Sigmoid colon (tissue), 7 donors: ENCODE data around the gene PIP4K2A. TPM values are rescaled to one million over a fixed set of nuclear protein-coding genes. Genes with fewer than 3 reads are reported as not detected.

Experiments used
- DNase-seq: peaks from one replicate; pipeline ENCODE4 v3.0.0-alpha.2; 2019
- H3K27ac ChIP-seq, 4 donors: fragments of 200-600 bp; sonication (generic); one replicate each; pipeline ENCODE4 v1.5.1; 2016 to 2019; ENCODE audit warnings: mild to moderate bottlenecking in 1 of 4
- H3K27me3 ChIP-seq, 3 donors: fragments of 200-600 bp; sonication (generic); one replicate each; pipeline ENCODE4 v1.5.1; 2019; ENCODE audit warnings: mild to moderate bottlenecking in 1 of 3
- H3K36me3 ChIP-seq, 4 donors: fragments of 200-600 bp; sonication (generic); one replicate each; pipeline ENCODE4 v1.5.1; 2016 to 2019
- H3K4me1 ChIP-seq, 4 donors: fragments of 200-600 bp; sonication (generic); one replicate each; pipeline ENCODE4 v1.5.1; 2017 to 2019
- H3K4me3 ChIP-seq, 4 donors: fragments of 200-600 bp; sonication (generic); one replicate each; pipeline ENCODE4 v1.5.1; 2017 to 2019; ENCODE audit warnings: mild to moderate bottlenecking in 2 of 4, moderate library complexity in 1 of 4
- H3K9me3 ChIP-seq, 4 donors: fragments of 200-600 bp in 3 of 4; sonication (generic) in 3 of 4; one replicate each; pipeline versions ENCODE4 v1.5.1 to v1.6.1; 2013 to 2019
- CTCF ChIP-seq, 4 experiments: fragments of 450-650 bp in 3 of 4; fragments of 200-600 bp in 1 of 4; IDR thresholded peaks; one replicate each; pipeline ENCODE4 v1.5.1; 2016 to 2019; ENCODE audit warnings: antibody characterized with exemption in 4 of 4, mild to moderate bottlenecking in 3 of 4, moderate library complexity in 2 of 4
- EP300 ChIP-seq, 4 donors: sonication (generic); formaldehyde crosslinking; IDR thresholded peaks; one replicate each; pipeline ENCODE4 v1.6.1; 2017; ENCODE audit warnings: antibody characterized with exemption in 4 of 4
- POLR2A ChIP-seq, 2 donors: fragments of 450-650 bp; IDR thresholded peaks; one replicate each; pipeline ENCODE4 v1.6.1; 2016; ENCODE audit warnings: antibody characterized with exemption in 2 of 2, mild to moderate bottlenecking in 2 of 2, moderate library complexity in 2 of 2
- POLR2AphosphoS5 ChIP-seq, 4 donors: sonication (generic); formaldehyde crosslinking; IDR thresholded peaks; one replicate each; pipeline ENCODE4 v1.6.1; 2017; ENCODE audit warnings: antibody characterized with exemption in 4 of 4
- WGBS, 2 donors: extraction: QIAGEN DNeasy Blood & Tissue Kit; methylation state at CpG; one replicate each; pipeline ENCODE4 v1.1.7; 2013; 5-methylcytosine and 5-hydroxymethylcytosine counted together
- intact Hi-C: fragments of 100-400 bp; cut with DNase I; formaldehyde crosslinking; loops from one replicate; pipeline ENCODE4 v1.15.1; 2023
- polyA plus RNA-seq, 3 donors: library from polyadenylated mRNA; stranded (reverse); fragments of 200-250 nt; gene quantifications; one replicate each; pipeline ENCODE4 v1.2.3, GENCODE V29; 2013
- total RNA-seq, 4 donors: library from RNA; depleted of rRNA; stranded (reverse); fragments of >200 nt; gene quantifications; one replicate each; pipeline ENCODE4 v1.1.0, GENCODE V29; 2016
- donor health status: healthy with polysubstance abuse.
- donor health status: Bipolar disorder and iron deficiency.
- donor health status: healthy.

PIP4K2A gene
- total and polyA plus RNA-seq, 7 donors, result 7.2 to 23.2 (median 17.8) TPM

DNA sequence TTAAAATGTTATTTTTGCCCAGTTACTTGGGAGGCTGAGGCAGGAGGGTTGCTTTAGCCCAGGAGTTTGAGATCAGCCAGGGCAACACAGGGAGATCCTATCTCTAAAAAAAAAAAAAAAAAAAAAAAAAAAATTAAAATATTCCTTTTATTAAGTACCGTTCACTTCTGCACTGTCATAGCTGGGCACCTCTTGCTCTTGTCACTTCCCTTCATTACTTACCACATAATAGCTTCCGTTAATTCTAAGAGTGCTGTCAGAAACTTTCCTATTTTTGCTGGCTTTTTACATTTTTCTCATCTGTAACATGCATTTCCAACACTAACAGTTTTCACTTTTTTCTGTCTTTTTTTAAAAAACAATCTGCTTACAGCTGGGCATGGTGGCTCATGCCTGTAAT, 132.9 kb downstream of the PIP4K2A start:
- TF ChIP-seq POLR2AphosphoS5 (IDR thresholded peaks at IDR 0.05), result no peak
- no peak for TF ChIP-seq CTCF (IDR thresholded peaks at IDR 0.05)
- H3K4me3 ChIP-seq, result no peak overlapping the region
- H3K27me3 ChIP-seq, result no peaks in the 10 kb centered on the region
- WGBS, 2 donors, result 81 to 95% methylated on average over 2 of the region's 2 CpGs
- H3K4me1 ChIP-seq, result no peaks in the 10 kb centered on the region
- intact Hi-C loops, result no loop called here
- DNase-seq, result no peak
- no peaks in the 10 kb centered on the region for H3K9me3 ChIP-seq
- no peak overlapping the region for H3K27ac ChIP-seq
- H3K36me3 ChIP-seq, result peaks cover 0 to 17% (median 0%) of the 10 kb centered on the region in 4 donors

DNA sequence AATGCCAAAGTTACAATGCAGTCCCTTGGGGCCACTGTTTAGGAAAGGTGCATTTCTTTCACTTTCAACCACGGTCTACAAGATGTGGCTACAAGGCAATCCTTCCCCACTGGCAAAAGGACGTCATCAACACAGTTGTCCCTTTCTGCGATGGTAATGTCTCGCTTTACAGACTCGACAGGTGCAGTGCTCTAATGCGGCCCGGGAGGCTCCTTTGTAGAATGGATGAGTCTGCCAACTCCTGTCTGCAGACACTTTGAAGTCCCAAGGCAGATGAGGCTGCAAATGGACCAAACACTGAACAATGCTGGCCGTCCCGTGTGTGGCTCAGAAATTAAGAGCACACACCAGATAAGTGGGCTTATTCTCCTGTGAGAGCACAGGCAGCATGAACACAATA, 133.7 kb downstream of the PIP4K2A start:
- H3K4me3 ChIP-seq, result no peak overlapping the region
- H3K36me3 ChIP-seq, result peaks cover 0 to 17% (median 0%) of the 10 kb centered on the region in 4 donors
- no peaks in the 10 kb centered on the region for H3K27me3 ChIP-seq
- intact Hi-C loops, result no loop called here
- no peaks in the 10 kb centered on the region for H3K9me3 ChIP-seq
- H3K27ac ChIP-seq, result no peak overlapping the region
- TF ChIP-seq POLR2AphosphoS5 (IDR thresholded peaks at IDR 0.05) (no peak), EP300 (IDR thresholded peaks at IDR 0.05) (no peak), POLR2A (IDR thresholded peaks at IDR 0.05) (no peak), CTCF (IDR thresholded peaks at IDR 0.05) (no peak)
- H3K4me1 ChIP-seq, result no peaks in the 10 kb centered on the region
- DNase-seq, result no peak
- WGBS, 2 donors, result 91 to 94% methylated on average over 9 of the region's 9 CpGs

DNA sequence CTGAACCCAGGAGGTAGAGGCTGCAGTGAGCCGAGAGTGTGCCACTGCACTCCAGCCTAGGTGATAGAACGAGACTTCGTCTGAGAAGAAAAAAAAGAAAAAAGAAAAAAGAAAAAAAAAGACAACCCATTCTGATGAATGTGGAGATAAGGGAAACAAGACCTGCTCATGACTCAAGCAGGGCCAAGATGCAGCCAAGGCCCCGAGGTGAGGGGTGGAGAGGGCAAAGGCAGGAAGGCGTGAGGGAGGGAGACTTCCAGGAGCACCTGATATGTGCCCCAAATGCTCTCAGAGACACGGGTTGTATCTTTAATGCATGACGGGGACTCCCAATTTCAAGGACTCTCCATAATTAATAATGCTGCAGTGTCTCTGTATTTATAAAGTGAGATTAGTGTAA, 134.6 kb downstream of the PIP4K2A start:
- intact Hi-C loops, result no loop called here

GRCh38 chr10:22573820-22574569, 140.4 kb downstream of the PIP4K2A start:
- H3K4me3 ChIP-seq, result no peak overlapping the region
- TF ChIP-seq POLR2A (IDR thresholded peaks at IDR 0.05) (no peak), EP300 (IDR thresholded peaks at IDR 0.05) (no peak), POLR2AphosphoS5 (IDR thresholded peaks at IDR 0.05) (no peak), CTCF (IDR thresholded peaks at IDR 0.05) (peak in 1 of 4 experiments; percentile 25)
- intact Hi-C loops, result no loop called here
- peaks cover 0 to 30% (median 3%) of the 10 kb centered on the region in 4 donors for H3K36me3 ChIP-seq
- WGBS, 2 donors, result 63 to 73% methylated on average over 7 of the region's 7 CpGs
- H3K4me1 ChIP-seq, result no peaks in the 10 kb centered on the region
- no peak overlapping the region for H3K27ac ChIP-seq
- no peaks in the 10 kb centered on the region for H3K9me3 ChIP-seq
- H3K27me3 ChIP-seq, result no peaks in the 10 kb centered on the region
- no peak for DNase-seq

More for the DNA sequence above, 134.6 kb downstream of the PIP4K2A start:
- Histone ChIP-seq H3K4me1 (no peaks in the 10 kb centered on the region), H3K27ac (no peak overlapping the region), H3K27me3 (no peaks in the 10 kb centered on the region), H3K4me3 (no peak overlapping the region), H3K9me3 (no peaks in the 10 kb centered on the region), H3K36me3 (peaks cover 0 to 17% (median 0%) of the 10 kb centered on the region in 4 donors)
- 84 to 90% methylated on average over 7 of the region's 7 CpGs for WGBS, 2 donors
- no peak for DNase-seq
- no peak for TF ChIP-seq POLR2AphosphoS5 (IDR thresholded peaks at IDR 0.05)
- no peak for TF ChIP-seq EP300 (IDR thresholded peaks at IDR 0.05)
- no peak for TF ChIP-seq POLR2A (IDR thresholded peaks at IDR 0.05)
- TF ChIP-seq CTCF (IDR thresholded peaks at IDR 0.05), result no peak
